Prostate gland (tissue), 2 donors: ENCODE results near the gene ISOC2.

Experiments
- CTCF ChIP-seq, 4 experiments: fragments of 200-600 bp in 2 of 4; fragments of 450-650 bp in 2 of 4; sonication (generic) in 2 of 4; IDR thresholded peaks; 1 replicate in 3 of 4; 2 replicates in 1 of 4; pipeline ENCODE4 v1.5.1; 2016 to 2019; ENCODE audit warnings: antibody characterized with exemption in 4 of 4, mild to moderate bottlenecking in 2 of 4, moderate library complexity in 2 of 4
- POLR2AphosphoS5 ChIP-seq: sonication (generic); formaldehyde crosslinking; IDR thresholded peaks from one replicate; pipeline ENCODE4 v1.6.1; 2017; ENCODE audit warnings: antibody characterized with exemption

- TF ChIP-seq CTCF (IDR thresholded peaks at IDR 0.05) (no peak), POLR2AphosphoS5 (no peak)
These were observed 19.8 kb upstream of the ISOC2 start for GRCh38 chr19:55481148-55481793.
